GM19328 (cell line): Measurements from ENCODE around the gene TBC1D22A.

Experiments used
- ATAC-seq: cut with Tn5 transposase; IDR thresholded peaks from one replicate; pipeline ENCODE4 v1.9.1; 2021; ENCODE audit warnings: mild to moderate bottlenecking, moderate library complexity; ENCODE audit not compliant: unreplicated experiment

Gene TBC1D22A

GRCh38 chr22:47089374-47089773 lies 326.9 kb downstream of the TBC1D22A start:
- ATAC-seq = no peak

GRCh38 chr22:47089796-47090460 lies 327.5 kb downstream of the TBC1D22A start:
- ATAC-seq = no peak

- no peak for ATAC-seq
Observed at GRCh38 chr22:47090591-47091245, 328.3 kb downstream of the TBC1D22A start.

GRCh38 chr22:47091246-47091651 lies 328.8 kb downstream of the TBC1D22A start:
- no peak for ATAC-seq

GRCh38 chr22:47091921-47092700 lies 329.7 kb downstream of the TBC1D22A start:
- ATAC-seq = no peak

GRCh38 chr22:47092896-47093311 lies 330.5 kb downstream of the TBC1D22A start:
- ATAC-seq = no peak

- ATAC-seq = no peak
Observed at GRCh38 chr22:47093720-47094119, 331.3 kb downstream of the TBC1D22A start.

- no peak for ATAC-seq
Observed at GRCh38 chr22:47094861-47095330, 332.4 kb downstream of the TBC1D22A start.

GRCh38 chr22:47095395-47096122 lies 333.1 kb downstream of the TBC1D22A start:
- ATAC-seq = no peak

- ATAC-seq = no peak
Observed at GRCh38 chr22:47098121-47098520, 335.7 kb downstream of the TBC1D22A start.

- ATAC-seq = no peak
Observed at GRCh38 chr22:47098554-47098953, 336.1 kb downstream of the TBC1D22A start.

- ATAC-seq = no peak
Observed at GRCh38 chr22:47100019-47100418, 337.6 kb downstream of the TBC1D22A start.

GRCh38 chr22:47100646-47101200 lies 338.3 kb downstream of the TBC1D22A start:
- no peak for ATAC-seq

- ATAC-seq = no peak
Observed at GRCh38 chr22:47101321-47101885, 339.0 kb downstream of the TBC1D22A start.

GRCh38 chr22:47102081-47102480 lies 339.6 kb downstream of the TBC1D22A start:
- ATAC-seq = no peak

- ATAC-seq = no peak
Observed at GRCh38 chr22:47102648-47103047, 340.2 kb downstream of the TBC1D22A start.

- ATAC-seq = no peak
Observed at GRCh38 chr22:47105085-47105484, 342.6 kb downstream of the TBC1D22A start.

- no peak for ATAC-seq
Observed at GRCh38 chr22:47106806-47107205, 344.4 kb downstream of the TBC1D22A start.

GRCh38 chr22:47107431-47107830 lies 345.0 kb downstream of the TBC1D22A start:
- ATAC-seq = no peak

- no peak for ATAC-seq
Observed at GRCh38 chr22:47110817-47111443, 348.5 kb downstream of the TBC1D22A start.
